Endodermal cell (in vitro differentiated cells): ENCODE data around the gene SLX4IP. TPM values are rescaled to one million over a fixed set of nuclear protein-coding genes. Genes with fewer than 3 reads are reported as not detected.

ENCODE experiments used
- DNase-seq: peaks from one replicate; pipeline ENCODE4 v3.0.0-alpha.2; 2017
- H3K27ac ChIP-seq: 2 replicates; pipeline ENCODE4 v1.5.1; 2013; ENCODE audit warnings: mild to moderate bottlenecking, low read depth, low read length, moderate library complexity
- H3K27me3 ChIP-seq: 2 replicates; pipeline ENCODE4 v1.6.1; 2013; ENCODE audit warnings: mild to moderate bottlenecking, low read length, moderate library complexity; ENCODE audit not compliant: insufficient read depth, control insufficient read depth, poor library complexity, severe bottlenecking
- H3K36me3 ChIP-seq: 2 replicates; pipeline ENCODE4 v1.7.0; 2013; ENCODE audit warnings: mild to moderate bottlenecking, low read length, moderate library complexity; ENCODE audit not compliant: control insufficient read depth, insufficient read depth
- H3K4me1 ChIP-seq: one replicate; pipeline ENCODE4 v1.7.0; 2013; ENCODE audit warnings: low read length; ENCODE audit not compliant: control insufficient read depth, insufficient read depth
- H3K4me3 ChIP-seq: 2 replicates; pipeline ENCODE4 v1.5.1; 2013; ENCODE audit warnings: mild to moderate bottlenecking, low read length, moderate library complexity
- H3K9ac ChIP-seq: 2 replicates; pipeline ENCODE4 v1.6.1; 2013; ENCODE audit warnings: mild to moderate bottlenecking, low read length, moderate library complexity; ENCODE audit not compliant: poor library complexity, severe bottlenecking; ENCODE audit errors: extremely low read depth
- H3K9me3 ChIP-seq: 2 replicates; pipeline ENCODE4 v1.6.1; 2013; ENCODE audit warnings: mild to moderate bottlenecking, low read length, moderate library complexity; ENCODE audit not compliant: control insufficient read depth
- H3K27ac Mint-ChIP-seq: 2 replicates; pipeline ENCODE4 v1.8.0; 2020; ENCODE audit warnings: mixed read lengths
- H3K27me3 Mint-ChIP-seq: 2 replicates; pipeline ENCODE4 v1.8.0; 2021; ENCODE audit warnings: mild to moderate bottlenecking, mixed read lengths; ENCODE audit not compliant: insufficient read depth
- H3K36me3 Mint-ChIP-seq: 2 replicates; pipeline ENCODE4 v1.8.0; 2020; ENCODE audit warnings: low read depth, mixed read lengths
- H3K4me1 Mint-ChIP-seq: 2 replicates; pipeline ENCODE4 v1.8.0; 2020; ENCODE audit warnings: mixed read lengths
- H3K4me3 Mint-ChIP-seq: 2 replicates; pipeline ENCODE4 v1.8.0; 2020; ENCODE audit warnings: mild to moderate bottlenecking, moderate library complexity, mixed read lengths
- H3K9me3 Mint-ChIP-seq: 2 replicates; pipeline ENCODE4 v1.8.0; 2020; ENCODE audit warnings: mild to moderate bottlenecking, mixed read lengths
- CTCF ChIP-seq: fragments of 200-600 bp; sonication (generic); conservative IDR thresholded peaks from 2 replicates; pipeline ENCODE4 v1.5.0; 2021; ENCODE audit warnings: antibody characterized with exemption, mild to moderate bottlenecking
- WGBS, 2 experiments: methylation state at CpG; one replicate each; pipeline versions ENCODE4 v1.1.5 to v1.1.7; 2013; ENCODE audit warnings: missing lambda C conversion rate in 2 of 2, mixed read lengths in 1 of 2; ENCODE audit not compliant: insufficient coverage in 1 of 2, insufficient read length in 1 of 2; 5-methylcytosine and 5-hydroxymethylcytosine counted together
- total RNA-seq, 2 donors: library from RNA; stranded (reverse); fragmentation: NEBNext Ultra II Directional in 1 of 2; extraction: Animal tissue kit (Norgen Biotek cat#: 25700) in 1 of 2; gene quantifications; 2 replicates in 1 of 2; 3 replicates in 1 of 2; pipeline ENCODE4 v1.2.1, GENCODE V29; 2021

The SLX4IP gene
- total RNA-seq, 2 donors from 2014 or later = 9.2 to 9.5 TPM

- peaks cover 62% of the 10 kb centered on the region for H3K27me3 ChIP-seq
- 82 to 94% methylated on average over 6 to 21 of the region's 21 CpGs for WGBS, 2 experiments
- no peaks in the 10 kb centered on the region for H3K36me3 ChIP-seq
- no peak for TF ChIP-seq CTCF
- H3K9me3 Mint-ChIP-seq = no peaks in the 10 kb centered on the region
- DNase-seq = no peak
- H3K4me3 ChIP-seq = no peak overlapping the region
- peaks cover 64% of the 10 kb centered on the region for H3K27me3 Mint-ChIP-seq
- no peaks in the 10 kb centered on the region for H3K9me3 ChIP-seq
- H3K36me3 Mint-ChIP-seq = peaks cover 14% of the 10 kb centered on the region
- peaks cover 10% of the 10 kb centered on the region for H3K4me1 ChIP-seq
- H3K9ac ChIP-seq = no peak overlapping the region
- peak overlapping the region; percentile 90 for H3K27ac ChIP-seq
- no peak overlapping the region for H3K27ac Mint-ChIP-seq
- H3K4me1 Mint-ChIP-seq = peaks cover 60% of the 10 kb centered on the region
- no peak overlapping the region for H3K4me3 Mint-ChIP-seq
These were observed 231.9 kb downstream of the SLX4IP start for GRCh38 chr20:10667077-10667401.

- no peak for TF ChIP-seq CTCF
- Histone ChIP-seq H3K4me3 (no peak overlapping the region), H3K9ac (no peak overlapping the region), H3K36me3 (no peaks in the 10 kb centered on the region), H3K27ac (peak overlapping the region; percentile 90), H3K9me3 (no peaks in the 10 kb centered on the region), H3K4me1 (peaks cover 8% of the 10 kb centered on the region), H3K27me3 (peaks cover 64% of the 10 kb centered on the region)
- peaks cover 55% of the 10 kb centered on the region for H3K4me1 Mint-ChIP-seq
- peaks cover 10% of the 10 kb centered on the region for H3K36me3 Mint-ChIP-seq
- peaks cover 64% of the 10 kb centered on the region for H3K27me3 Mint-ChIP-seq
- no peaks in the 10 kb centered on the region for H3K9me3 Mint-ChIP-seq
- no peak for DNase-seq
- no peak overlapping the region for H3K4me3 Mint-ChIP-seq
- no peak overlapping the region for H3K27ac Mint-ChIP-seq
- 82 to 88% methylated on average over 3 to 6 of the region's 6 CpGs for WGBS, 2 experiments
These were observed 232.6 kb downstream of the SLX4IP start for GRCh38 chr20:10667560-10668167.

GRCh38 chr20:10668677-10669368, 233.7 kb downstream of the SLX4IP start:
- Mint-ChIP-seq H3K4me1 (peaks cover 44% of the 10 kb centered on the region), H3K4me3 (no peak overlapping the region), H3K27me3 (peaks cover 59% of the 10 kb centered on the region), H3K9me3 (no peaks in the 10 kb centered on the region), H3K36me3 (peaks cover 2% of the 10 kb centered on the region), H3K27ac (no peak overlapping the region)
- DNase-seq = no peak
- no peak overlapping the region for H3K9ac ChIP-seq
- H3K36me3 ChIP-seq = no peaks in the 10 kb centered on the region
- peaks cover 8% of the 10 kb centered on the region for H3K4me1 ChIP-seq
- H3K9me3 ChIP-seq = no peaks in the 10 kb centered on the region
- 91% methylated on average over 4 to 7 of the region's 7 CpGs for WGBS, 2 experiments
- TF ChIP-seq CTCF = no peak
- no peak overlapping the region for H3K4me3 ChIP-seq
- H3K27ac ChIP-seq = peak overlapping the region; percentile 28
- peaks cover 61% of the 10 kb centered on the region for H3K27me3 ChIP-seq
